HG03060 (cell line): ENCODE data around the gene PLCB4.

Experiments used
- ATAC-seq: cut with Tn5 transposase; IDR thresholded peaks from one replicate; pipeline ENCODE4 v1.9.1; 2021; ENCODE audit warnings: low read depth, moderate number of reproducible peaks; ENCODE audit not compliant: unreplicated experiment

Gene PLCB4

DNA sequence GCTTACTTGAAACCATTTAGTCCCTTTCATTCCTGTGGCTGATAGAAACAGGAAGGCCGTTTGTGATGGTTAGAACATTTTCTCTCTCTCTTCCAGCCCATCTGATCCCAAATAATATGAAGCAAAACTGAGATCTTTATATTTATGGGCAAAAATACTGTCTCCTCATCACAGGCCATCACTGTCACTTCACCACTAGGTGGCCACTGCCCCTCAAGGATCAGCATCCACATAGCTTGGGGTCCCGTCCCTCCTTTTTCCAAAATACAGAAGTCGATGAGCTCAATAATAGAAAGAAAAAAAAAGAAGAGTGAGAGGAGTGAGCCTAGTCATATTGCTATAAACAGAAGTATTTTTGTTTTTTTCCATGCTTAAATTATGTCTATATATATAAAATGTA lies 399.1 kb downstream of the PLCB4 start:
- ATAC-seq = no peak

DNA sequence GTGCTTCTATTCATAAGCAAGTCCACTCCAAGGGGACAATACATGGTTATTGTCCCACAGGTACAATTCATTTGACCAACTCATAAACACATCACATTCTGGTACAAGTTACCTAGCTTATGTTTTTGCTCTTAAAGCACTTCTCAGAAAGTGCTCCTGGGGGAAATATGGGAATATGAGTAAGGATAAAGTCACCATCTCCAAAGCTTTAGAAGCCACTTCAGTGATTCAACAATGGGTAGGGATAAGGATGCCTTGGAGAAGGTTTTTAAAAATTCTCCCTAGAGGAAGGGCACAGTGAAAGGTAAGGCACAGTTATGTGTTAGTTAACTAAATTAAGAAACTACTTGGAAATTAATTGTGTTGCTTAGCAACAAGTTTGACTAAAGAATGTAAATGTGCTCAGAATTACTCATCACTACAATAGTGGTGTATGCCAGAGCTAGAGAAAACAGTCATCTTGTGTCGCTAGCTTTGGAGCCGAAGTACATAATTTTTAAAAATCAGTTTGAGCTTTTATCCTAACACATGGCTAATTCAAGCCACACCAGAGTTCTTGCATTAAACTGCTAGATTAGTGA lies 406.0 kb downstream of the PLCB4 start:
- no peak for ATAC-seq

DNA sequence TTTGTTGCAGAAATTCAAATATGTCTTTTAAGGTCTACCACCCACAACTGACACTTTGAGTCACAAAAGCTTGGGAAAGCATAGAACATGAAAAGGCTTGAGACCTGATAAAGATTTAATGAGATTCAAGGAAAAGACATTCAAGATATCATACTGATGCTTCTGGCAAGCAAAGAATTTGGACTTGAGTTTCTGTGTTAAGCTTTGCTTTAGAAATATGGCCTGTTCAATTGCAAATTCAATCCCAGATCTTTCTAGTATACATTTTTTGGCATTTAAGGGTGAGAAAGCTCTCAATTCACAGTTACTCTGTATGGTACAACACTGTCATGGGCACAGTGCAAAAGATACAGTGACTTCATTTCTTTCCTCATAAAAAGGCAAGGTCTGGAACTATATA lies 406.6 kb downstream of the PLCB4 start:
- no peak for ATAC-seq

- no peak for ATAC-seq
Observed at GRCh38 chr20:9476174-9476573, 407.3 kb downstream of the PLCB4 start.

- ATAC-seq = no peak
Observed at GRCh38 chr20:9476637-9477036, 407.8 kb downstream of the PLCB4 start.

DNA sequence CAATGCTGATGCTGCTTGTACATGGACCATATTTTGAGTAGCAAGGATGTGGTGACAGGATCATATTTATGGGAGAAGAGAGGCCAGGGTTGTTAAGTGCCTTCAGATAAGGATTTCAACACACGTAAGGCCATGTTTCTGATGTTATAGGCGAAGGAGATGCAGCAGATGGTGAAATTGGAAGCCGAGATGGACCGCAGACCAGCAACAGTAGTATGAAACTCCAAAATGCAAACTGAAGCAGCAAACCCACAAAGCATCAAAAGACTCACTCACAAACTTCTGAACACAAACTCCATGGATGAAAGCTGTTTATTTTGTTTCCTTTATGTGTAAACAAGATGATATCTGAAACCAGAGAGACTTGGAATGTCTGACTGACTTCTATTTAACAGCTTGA lies 409.9 kb downstream of the PLCB4 start:
- no peak for ATAC-seq

GRCh38 chr20:9480066-9480465 lies 411.2 kb downstream of the PLCB4 start:
- no peak for ATAC-seq

GRCh38 chr20:9482180-9482579 lies 413.3 kb downstream of the PLCB4 start:
- ATAC-seq = no peak

GRCh38 chr20:9483131-9483530 lies 414.2 kb downstream of the PLCB4 start:
- no peak for ATAC-seq

GRCh38 chr20:9485614-9486340 lies 416.9 kb downstream of the PLCB4 start:
- no peak for ATAC-seq

DNA sequence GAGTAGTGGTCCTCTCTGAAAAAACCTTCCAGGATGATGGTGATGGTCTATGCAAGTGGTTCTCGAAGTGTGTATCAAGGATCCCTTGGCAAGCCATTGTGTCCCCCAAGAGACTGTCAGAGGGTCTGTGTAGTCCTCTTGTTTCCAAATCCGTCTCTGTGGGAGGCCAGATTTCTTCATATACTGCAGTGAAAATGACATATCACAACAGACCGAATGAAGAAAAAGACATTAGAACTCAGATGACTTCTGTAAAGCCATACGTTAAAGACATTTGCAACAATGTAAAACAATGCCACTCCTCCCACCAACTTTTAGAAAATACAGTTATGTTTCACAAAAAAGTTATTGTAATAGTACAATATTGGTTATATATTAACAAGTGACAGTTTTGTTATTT lies 418.3 kb downstream of the PLCB4 start:
- ATAC-seq = no peak

GRCh38 chr20:9488063-9488462 lies 419.2 kb downstream of the PLCB4 start:
- no peak for ATAC-seq

DNA sequence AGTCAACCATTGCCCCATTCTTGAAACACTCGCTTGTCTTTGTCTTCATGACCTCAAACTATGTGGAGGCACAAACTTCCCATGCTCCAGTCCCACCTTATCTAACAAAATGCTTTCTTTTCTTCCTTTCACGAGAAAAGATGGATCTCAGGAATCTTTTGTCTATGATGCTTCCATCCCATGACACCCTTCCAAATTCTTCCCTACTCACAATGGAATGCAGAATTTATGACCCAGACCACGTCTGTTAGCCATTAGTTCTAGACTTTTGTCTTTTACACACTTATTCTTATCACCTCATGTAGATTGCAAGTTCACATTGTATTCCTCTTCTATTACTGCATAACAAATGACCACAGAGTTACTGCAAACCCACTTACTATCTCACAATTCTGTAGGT lies 421.3 kb downstream of the PLCB4 start:
- no peak for ATAC-seq

- ATAC-seq = no peak
Observed at GRCh38 chr20:9490631-9491030, 421.7 kb downstream of the PLCB4 start.

DNA sequence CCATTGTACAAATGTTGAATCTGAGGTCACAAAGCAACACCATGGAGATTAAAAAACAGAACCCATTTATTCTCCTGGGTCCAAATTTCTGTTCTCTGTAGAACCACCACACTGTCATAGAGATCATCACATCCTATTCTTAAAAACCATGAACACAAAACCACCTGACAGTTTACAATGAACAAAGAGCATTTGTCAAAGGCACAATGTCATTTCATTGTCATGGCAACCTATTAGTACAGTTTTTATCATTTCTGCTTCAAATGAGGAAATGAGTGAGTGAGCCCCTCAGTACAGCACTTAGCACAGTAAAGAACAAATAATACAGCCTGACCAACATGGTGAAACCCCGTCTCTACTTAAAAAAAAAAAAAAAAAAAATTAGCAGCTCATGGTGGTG lies 422.4 kb downstream of the PLCB4 start:
- ATAC-seq = no peak

- no peak for ATAC-seq
Observed at GRCh38 chr20:9492067-9492466, 423.2 kb downstream of the PLCB4 start.

GRCh38 chr20:9493803-9494202 lies 424.9 kb downstream of the PLCB4 start:
- no peak for ATAC-seq

DNA sequence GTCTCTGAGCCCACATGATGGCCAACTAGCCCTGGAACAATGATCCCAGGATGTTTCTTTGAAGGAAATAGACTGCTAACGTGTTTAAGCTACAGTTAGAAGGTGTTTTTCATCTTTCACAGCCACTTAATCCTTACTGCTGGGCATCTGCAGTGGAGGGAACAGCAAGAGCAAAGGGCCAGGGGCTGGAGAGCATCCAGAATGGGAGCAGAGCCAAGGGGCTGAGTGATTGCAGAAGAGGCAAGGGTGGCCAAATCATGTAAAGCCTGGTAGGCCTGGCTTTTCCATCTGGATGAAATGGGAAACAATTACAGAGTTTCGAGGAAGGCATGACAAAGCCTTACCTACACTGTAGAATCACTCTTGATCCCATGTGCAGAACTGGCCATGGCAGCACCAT lies 426.8 kb downstream of the PLCB4 start:
- no peak for ATAC-seq

- ATAC-seq = no peak
Observed at GRCh38 chr20:9496155-9496554, 427.3 kb downstream of the PLCB4 start.

DNA sequence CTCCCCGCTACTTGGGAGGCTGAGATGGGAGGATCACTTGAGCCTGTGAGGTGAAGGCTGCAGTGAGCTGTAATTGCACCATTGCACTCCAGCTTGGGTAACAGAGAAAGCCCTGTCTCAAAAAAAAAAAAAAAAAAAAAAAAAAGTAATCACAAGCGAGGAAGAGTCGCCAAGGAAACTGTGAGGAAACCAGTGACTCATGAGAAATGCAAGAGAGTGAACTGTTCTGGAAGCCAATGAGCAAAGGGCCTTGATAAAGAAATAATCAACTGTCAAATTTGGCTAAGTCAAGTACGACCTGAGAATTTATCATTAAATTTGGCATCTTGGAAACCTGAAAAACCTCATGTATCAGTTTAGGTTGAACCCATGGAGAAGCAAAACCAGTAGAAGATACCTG lies 429.4 kb downstream of the PLCB4 start:
- no peak for ATAC-seq

- no peak for ATAC-seq
Observed at GRCh38 chr20:9499126-9499899, 430.4 kb downstream of the PLCB4 start.

GRCh38 chr20:9500121-9500520 lies 431.2 kb downstream of the PLCB4 start:
- ATAC-seq = no peak
